ENCODE measurements around the gene CTSC.
"Not testable (repeated sequence)": the region's sequence is repeated elsewhere in the genome, so short reads cannot be mapped to it uniquely, and the experiment has no call there.

CTSC gene

GRCh38 chr11:88281317-88281712, 56.2 kb downstream of the CTSC start:
- DNase-seq (ENCODE audit: low read depth): peak; percentile 9

- no peak for DNase-seq (ENCODE audit: low read depth)
These were observed 56.7 kb downstream of the CTSC start for GRCh38 chr11:88280673-88281316.

- DNase-seq (ENCODE audit: low read depth): no peak
These were observed 60.1 kb downstream of the CTSC start for GRCh38 chr11:88277349-88277915.

- DNase-seq (ENCODE audit: low read depth): no peak
These were observed 61.9 kb downstream of the CTSC start for GRCh38 chr11:88275636-88276035.

- no peak for DNase-seq (ENCODE audit: low read depth)
These were observed 70.6 kb downstream of the CTSC start for GRCh38 chr11:88266919-88267318.

- DNase-seq (ENCODE audit: low read depth): no peak
These were observed 71.4 kb downstream of the CTSC start for GRCh38 chr11:88266157-88266556.

DNA sequence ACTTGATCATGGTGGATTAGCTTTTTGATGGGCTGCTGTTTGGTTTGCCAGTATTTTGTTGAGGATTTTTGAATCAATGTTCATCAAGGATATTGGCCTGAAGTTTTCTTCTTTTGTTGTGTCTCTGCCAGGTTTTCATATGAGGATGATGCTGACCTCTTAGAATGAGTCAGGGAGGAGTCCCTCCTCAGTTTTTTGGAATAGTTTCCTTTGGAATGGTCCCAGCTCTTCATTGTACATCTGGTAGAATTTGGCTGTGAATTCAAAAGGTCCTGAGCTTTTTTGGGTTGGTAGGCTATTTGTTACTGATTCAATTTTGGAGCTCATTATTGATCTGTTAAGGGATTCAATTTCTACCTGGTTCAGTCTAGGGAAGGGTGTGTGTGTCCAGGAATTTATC, 78.1 kb downstream of the CTSC start:
- DNase-seq (ENCODE audit: low read depth): no peak

DNA sequence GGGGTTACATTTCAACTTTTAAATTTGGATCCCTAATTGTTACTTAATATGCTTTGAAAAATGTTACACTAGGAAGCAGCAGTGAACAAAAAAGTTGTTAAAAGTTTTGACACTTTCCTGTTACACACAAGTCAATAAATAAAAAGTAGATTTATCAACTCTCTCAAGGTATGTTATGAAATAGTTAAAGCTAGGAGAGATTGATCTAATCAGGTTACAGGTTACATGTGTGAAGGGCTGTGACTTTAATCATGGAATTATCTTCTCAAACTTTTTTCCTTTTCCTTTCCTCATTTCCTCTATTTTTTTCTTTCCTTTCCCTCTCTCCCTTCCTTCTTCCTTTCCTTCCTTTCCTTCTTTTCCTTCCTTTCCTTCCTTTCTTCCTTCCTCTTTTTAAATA, 85.3 kb downstream of the CTSC start:
- DNase-seq (ENCODE audit: low read depth): no peak

DNA sequence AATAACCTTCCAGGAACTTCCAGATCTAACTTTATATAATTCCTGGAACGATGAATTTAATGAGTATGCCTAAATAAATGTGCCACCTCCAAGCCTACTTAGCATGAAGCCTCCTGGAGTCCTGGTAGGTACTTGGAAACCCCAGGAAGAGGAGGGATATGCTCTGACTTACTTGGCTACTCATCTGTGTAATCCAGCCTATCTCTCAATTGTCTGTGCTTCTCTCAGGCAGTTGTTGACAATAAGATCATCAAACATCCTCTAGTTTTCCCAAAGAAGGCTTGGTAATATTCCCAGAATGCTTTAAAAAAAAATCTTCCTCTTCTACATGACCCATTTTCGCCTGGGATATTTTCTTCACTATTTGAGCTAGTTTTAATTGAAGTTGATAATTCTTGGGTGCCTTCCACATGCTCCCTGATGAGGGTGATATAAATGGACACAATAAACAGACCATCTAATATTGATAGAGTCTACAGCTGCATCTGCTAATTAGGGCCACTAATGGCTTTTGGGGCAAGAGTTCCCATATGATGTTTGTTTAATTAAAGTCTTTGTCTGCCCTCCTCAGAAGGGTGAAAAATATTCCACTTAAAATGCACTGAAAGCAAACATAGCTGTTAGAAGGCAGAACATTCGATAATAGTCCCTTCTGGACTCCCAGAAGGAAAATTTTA, 86.8 kb downstream of the CTSC start:
- no peak for DNase-seq (ENCODE audit: low read depth)

- peak; percentile 23 for DNase-seq (ENCODE audit: low read depth)
These were observed 87.8 kb downstream of the CTSC start for GRCh38 chr11:88249706-88250105.

DNA sequence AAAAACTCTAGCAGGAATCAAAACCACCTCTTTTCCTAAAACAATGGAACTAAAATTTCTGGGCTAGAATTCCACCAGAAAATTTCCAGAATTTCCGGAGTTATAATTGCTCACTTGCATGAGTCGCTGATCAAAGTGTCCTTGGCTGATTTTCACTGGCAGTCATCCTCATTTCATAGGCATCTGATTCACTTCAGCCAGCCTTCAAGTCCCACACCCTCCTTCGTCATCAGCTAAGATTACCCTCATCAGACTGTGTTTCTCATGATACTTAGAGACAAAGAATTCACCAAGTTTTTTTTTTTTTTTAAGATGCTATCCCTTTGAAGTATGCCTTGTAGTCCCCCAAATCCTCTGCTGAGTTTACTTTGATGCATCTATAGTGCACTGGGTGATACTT, 90.8 kb downstream of the CTSC start:
- peak; percentile 55 for DNase-seq (ENCODE audit: low read depth)

- DNase-seq (ENCODE audit: low read depth): not testable (repeated sequence)
These were observed 92.0 kb downstream of the CTSC start for GRCh38 chr11:88245576-88245975.

Measured in amniotic epithelial cell (primary cell).